ENCODE data around the gene PLK2.

Gene PLK2

DNA sequence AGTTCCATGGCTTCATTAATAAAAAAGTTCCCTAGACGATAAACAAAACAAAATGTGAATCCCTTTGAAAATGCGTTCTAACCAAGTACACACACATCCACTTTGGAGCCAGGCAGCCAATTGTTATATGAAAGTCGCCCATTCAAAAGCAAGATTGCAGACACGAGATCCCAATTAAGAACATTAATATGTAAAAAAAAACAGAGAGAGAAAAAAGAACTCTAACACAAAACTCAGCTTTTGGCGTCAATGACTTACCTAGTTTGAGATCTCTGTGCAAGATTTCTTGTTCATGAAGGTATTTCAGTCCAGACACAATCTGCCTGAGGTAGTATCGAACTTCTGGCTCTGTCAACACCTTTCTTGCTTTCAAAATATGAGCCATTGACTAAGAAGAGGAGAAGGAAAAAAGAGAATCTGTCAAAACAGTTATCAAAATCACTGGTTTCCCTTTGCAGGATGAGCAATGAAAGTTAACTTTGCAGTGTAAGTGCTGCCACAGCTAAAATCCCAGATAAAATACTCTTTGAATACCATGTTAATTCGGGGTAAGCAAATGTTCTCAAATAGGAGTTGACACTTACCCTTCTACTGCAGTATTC, 1.6 kb downstream of the PLK2 start:
- DNase-seq, result no peak
- no peak for ATAC-seq
- Mint-ChIP-seq H3K27me3 (peaks cover 19% of the 10 kb centered on the region), H3K9me3 (no peaks in the 10 kb centered on the region), H3K4me1 (peaks cover 17% of the 10 kb centered on the region), H3K27ac (no peak overlapping the region), H3K4me3 (no peak overlapping the region)

DNA sequence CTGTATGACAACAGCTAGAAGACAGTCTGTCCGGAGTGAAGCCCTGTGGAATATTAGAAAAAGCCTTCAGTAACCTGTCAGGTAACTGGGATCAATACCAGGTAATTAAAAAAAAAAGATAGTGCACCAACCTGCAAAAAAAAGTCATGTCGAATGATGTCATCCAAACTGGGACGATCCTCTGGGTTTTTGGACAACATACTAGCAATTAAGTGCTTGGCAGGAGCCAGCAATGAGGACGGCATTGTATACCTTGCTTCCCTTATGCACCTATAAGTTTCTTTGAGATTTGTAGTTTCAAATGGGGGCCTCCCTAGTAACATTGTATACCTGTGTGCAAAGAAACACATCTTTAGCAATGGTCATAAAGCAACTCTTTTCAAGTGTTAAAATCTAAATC, 2.8 kb downstream of the PLK2 start:
- peaks cover 19% of the 10 kb centered on the region for H3K27me3 Mint-ChIP-seq
- H3K4me3 Mint-ChIP-seq, result no peak overlapping the region
- no peak overlapping the region for H3K27ac Mint-ChIP-seq
- DNase-seq (no peak), ATAC-seq (no peak)
- peaks cover 17% of the 10 kb centered on the region for H3K4me1 Mint-ChIP-seq
- H3K9me3 Mint-ChIP-seq, result no peaks in the 10 kb centered on the region

DNA sequence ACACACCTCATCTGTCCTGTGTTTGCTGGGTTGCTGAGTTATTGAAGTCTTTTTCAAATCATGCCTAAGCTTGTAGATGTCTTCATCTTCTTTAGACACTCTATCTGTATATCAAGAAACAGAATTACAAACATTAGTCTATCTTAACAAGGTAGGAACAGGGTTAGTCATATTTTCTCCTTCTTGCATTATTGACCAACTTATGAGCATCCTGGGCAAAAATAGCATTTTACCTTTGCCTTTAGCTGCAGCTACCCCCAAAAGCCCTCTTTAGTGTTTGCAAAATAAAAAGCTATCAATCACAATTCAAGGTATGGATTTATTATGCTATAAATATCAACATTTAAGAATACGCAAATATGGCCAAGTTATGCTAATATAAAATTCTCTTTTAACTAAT, 3.4 kb downstream of the PLK2 start:
- H3K27me3 Mint-ChIP-seq, result peaks cover 19% of the 10 kb centered on the region
- H3K27ac Mint-ChIP-seq, result no peak overlapping the region
- no peak for ATAC-seq
- H3K4me1 Mint-ChIP-seq, result peaks cover 17% of the 10 kb centered on the region
- DNase-seq, result no peak
- H3K9me3 Mint-ChIP-seq, result no peaks in the 10 kb centered on the region
- no peak overlapping the region for H3K4me3 Mint-ChIP-seq

DNA sequence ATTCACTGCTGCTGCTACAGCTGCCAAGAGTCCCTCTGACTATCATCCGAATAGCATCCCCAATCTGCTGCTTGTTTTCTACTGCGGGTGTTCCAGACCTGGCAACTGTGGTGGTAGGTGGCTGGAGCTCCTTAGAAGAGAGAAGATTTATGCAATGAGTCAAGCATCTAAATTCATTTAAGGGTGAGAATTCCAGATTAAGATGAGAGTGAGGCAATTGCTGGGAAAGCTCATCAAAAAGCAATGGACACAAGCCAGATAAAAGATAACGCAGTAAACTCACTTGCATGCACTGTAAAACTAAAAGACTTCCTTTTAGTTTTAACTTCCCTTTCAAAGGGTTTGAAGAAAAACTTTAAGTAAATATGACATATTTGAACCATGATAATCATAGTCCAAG, 3.9 kb downstream of the PLK2 start:
- ATAC-seq (no peak), DNase-seq (no peak)
- H3K9me3 Mint-ChIP-seq, result no peaks in the 10 kb centered on the region
- peaks cover 13% of the 10 kb centered on the region for H3K4me1 Mint-ChIP-seq
- H3K27ac Mint-ChIP-seq, result no peak overlapping the region
- peaks cover 19% of the 10 kb centered on the region for H3K27me3 Mint-ChIP-seq
- no peak overlapping the region for H3K4me3 Mint-ChIP-seq

DNA sequence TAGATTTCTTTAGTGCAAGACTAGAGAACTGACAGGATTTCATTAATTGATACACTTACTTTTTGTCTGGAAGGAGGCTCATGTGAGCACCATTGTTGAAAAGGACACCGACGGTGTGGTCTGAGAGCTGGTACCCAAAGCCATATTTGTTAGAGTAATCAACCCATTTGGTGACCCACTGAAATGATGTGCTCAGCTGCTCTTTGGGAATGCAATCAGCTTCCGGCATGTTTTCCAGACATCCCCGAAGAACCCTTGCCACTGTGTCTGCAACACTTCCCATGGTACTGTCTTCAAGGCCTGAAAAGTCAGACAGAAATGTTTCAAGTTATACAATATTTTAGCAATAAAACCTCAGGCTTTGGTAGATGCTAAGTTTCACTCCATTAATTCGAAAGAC, 4.4 kb downstream of the PLK2 start:
- Mint-ChIP-seq H3K27ac (no peak overlapping the region), H3K9me3 (no peaks in the 10 kb centered on the region), H3K4me3 (no peak overlapping the region), H3K27me3 (peaks cover 19% of the 10 kb centered on the region), H3K4me1 (peaks cover 9% of the 10 kb centered on the region)
- no peak for ATAC-seq
- no peak for DNase-seq

DNA sequence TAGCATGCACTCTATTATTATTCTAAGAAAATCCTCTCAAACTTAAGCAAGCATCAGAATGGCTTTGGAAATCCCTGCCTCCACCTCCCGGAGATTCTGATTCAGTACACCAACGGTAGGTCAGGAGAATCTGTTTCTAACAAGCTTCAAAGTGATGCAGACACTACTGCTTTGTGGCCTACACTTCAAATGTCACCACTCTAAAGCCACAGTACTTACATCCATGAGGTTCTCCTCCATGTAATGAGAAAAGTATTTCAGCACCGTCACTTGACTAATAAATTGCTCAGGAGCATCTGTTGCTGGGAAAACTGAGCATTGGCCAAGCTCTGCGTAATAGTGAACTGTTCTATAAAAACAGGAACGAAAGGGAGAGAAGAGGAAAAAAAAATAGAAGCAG, 4.8 kb downstream of the PLK2 start:
- H3K4me1 Mint-ChIP-seq, result peaks cover 9% of the 10 kb centered on the region
- no peak overlapping the region for H3K4me3 Mint-ChIP-seq
- H3K27ac Mint-ChIP-seq, result no peak overlapping the region
- H3K9me3 Mint-ChIP-seq, result no peaks in the 10 kb centered on the region
- ATAC-seq (no peak), DNase-seq (no peak)
- peaks cover 19% of the 10 kb centered on the region for H3K27me3 Mint-ChIP-seq

DNA sequence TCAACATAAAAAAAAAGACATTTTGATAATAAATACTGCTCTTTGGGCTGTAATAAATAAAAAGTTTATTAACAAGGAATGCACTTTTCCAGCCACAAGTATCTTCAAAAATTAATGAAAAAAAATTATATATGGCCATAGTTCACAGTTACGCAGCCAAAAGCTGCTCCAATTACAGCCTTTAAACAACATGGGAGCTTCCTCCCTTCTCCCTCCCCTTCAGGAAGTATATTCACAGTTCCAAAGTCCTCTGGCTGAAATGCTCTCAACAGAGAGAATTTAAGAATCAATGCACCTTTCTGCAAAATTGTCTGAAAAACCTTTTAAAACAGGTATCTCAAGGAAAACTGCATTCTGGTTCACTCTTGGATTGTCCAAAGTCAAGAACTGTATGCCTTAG, 5.9 kb downstream of the PLK2 start:
- DNase-seq (no peak), ATAC-seq (no peak)
- no peak overlapping the region for H3K27ac Mint-ChIP-seq
- no peak overlapping the region for H3K4me3 Mint-ChIP-seq
- peaks cover 11% of the 10 kb centered on the region for H3K27me3 Mint-ChIP-seq
- H3K9me3 Mint-ChIP-seq, result no peaks in the 10 kb centered on the region
- peaks cover 5% of the 10 kb centered on the region for H3K4me1 Mint-ChIP-seq

DNA sequence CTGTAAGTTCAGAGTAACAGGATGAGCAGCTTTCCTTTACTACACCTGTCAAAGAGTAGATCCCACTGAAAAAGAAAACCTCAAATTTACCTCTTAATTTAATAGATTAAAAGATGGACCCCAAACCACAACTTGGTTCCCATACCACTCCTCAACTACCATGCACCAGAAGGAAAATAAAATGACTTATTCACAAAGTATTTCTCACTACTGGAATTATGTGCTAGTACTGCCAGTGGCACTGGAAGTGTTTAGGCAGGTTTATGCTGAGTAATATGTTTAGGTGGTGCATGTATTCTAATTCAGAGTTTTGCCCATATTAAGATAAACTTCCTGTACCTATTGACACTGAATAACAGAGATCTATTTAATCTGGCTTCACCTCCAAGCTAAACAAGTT, 6.6 kb downstream of the PLK2 start:
- no peaks in the 10 kb centered on the region for H3K9me3 Mint-ChIP-seq
- DNase-seq (no peak), ATAC-seq (no peak)
- no peaks in the 10 kb centered on the region for H3K4me1 Mint-ChIP-seq
- no peak overlapping the region for H3K4me3 Mint-ChIP-seq
- H3K27me3 Mint-ChIP-seq, result peaks cover 4% of the 10 kb centered on the region
- no peak overlapping the region for H3K27ac Mint-ChIP-seq

DNA sequence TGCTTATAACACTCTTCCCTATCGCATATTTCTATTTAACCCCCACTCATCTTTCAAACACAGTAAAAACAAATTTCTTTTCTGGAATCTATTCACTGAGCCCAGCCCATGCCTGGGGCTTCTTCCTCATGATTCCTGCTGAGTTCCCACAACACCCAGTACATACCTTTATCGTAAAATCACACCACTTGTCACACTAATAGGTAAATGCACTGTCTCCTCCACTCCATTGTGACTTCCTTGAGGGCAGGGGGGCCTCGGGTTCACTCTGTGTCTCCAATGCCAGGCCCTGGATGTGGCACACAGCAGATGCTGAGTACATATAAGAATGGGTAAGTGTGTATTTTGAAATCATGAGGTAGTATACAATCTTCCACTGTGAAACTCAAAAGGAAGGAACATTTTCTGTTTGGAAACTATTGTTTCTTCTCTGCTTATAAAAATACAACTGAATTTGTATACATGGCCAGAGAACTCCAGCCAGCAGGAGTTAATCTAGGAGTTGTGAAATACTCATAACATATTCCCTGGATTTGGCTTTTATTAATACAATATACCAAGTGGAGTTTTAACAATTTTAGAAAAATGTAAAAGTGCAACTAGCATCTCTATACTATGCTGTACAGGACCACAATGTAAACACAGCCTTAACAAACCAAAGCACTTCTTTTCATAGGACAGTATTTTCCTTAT, 7.2 kb downstream of the PLK2 start:
- DNase-seq (no peak), ATAC-seq (no peak)
- Mint-ChIP-seq H3K4me3 (no peak overlapping the region), H3K9me3 (no peaks in the 10 kb centered on the region), H3K4me1 (no peaks in the 10 kb centered on the region), H3K27me3 (no peaks in the 10 kb centered on the region), H3K27ac (no peak overlapping the region)

DNA sequence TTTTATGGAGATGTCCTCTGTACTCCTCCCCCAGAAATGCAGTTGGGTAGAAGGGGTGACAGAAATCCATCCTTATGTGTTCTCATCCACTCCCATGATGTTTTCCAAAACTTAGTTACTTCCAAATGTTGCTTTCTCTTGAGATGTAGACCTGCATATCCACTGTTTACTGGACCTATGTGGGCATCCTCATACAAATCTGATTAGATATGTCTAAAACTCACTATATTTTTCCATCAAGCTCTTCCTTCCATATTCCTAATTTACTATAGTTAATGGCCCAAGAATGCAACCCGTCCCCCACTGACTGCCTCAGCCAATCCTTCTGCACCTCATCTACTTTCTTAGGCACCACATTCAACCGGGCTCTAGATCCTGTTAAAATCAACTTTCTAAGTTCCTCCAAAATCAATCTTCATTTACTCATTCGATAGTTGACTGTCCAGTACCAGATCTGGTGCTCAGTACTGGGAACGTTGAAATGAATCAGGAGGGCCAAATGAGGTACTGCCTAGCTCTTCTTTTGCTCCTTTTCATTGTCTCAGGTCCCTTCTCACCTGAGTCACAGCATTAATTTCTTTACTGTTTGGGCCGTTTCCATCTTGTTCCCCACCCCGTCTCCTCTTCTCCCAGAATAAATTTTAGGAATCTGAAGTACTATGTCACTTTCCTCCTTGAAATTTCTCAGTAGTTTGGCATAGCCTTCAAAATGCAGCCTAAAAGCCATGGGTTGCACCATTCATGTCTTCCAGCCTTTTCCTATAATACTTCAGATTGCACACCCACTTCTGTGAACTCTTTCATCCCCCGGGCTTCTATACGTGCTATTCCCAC, 7.9 kb downstream of the PLK2 start:
- Mint-ChIP-seq H3K4me3 (no peak overlapping the region), H3K4me1 (no peaks in the 10 kb centered on the region), H3K9me3 (no peaks in the 10 kb centered on the region), H3K27ac (no peak overlapping the region), H3K27me3 (peaks cover 3% of the 10 kb centered on the region)
- no peak for DNase-seq
- no peak for ATAC-seq

DNA sequence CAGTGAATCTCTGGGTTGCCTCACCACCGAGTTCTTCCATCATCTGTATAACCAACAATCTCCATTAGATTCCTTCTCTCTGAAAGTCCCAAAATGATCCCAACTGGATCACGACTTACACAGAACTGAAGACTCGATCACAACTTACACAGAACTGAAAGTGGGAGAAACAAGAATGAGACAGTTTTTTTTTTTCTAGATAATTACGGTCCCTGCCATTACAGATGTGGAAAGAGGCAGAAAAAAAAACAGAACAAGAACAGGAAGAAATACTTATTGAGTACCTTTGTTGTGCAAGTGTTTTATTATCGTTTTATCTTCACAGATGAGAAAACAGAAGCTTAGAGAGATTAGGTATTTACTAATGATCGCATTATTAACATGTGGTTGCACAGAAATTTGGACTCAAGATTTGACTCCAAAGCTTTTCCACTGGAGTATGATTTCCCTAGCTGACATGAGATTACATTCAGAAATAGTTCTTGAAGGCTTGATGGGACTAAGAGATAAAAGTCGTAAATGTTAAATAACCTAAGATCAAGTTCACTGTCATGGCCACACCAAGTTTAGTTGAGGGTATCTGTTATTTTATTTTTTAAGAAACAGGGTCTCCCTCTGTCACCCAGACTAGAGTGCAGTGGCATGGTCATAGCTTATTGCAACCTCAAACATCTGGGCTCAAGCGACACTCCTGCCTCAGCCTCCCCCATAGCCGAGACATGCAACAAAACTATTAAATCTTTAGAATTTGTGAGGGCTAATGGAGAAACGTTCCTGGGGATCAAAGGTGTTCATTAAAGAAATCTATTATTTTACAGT, 8.9 kb downstream of the PLK2 start:
- no peaks in the 10 kb centered on the region for H3K9me3 Mint-ChIP-seq
- no peaks in the 10 kb centered on the region for H3K4me1 Mint-ChIP-seq
- peaks cover 12% of the 10 kb centered on the region for H3K27me3 Mint-ChIP-seq
- ATAC-seq (no peak), DNase-seq (no peak)
- H3K4me3 Mint-ChIP-seq, result no peak overlapping the region
- no peak overlapping the region for H3K27ac Mint-ChIP-seq

DNA sequence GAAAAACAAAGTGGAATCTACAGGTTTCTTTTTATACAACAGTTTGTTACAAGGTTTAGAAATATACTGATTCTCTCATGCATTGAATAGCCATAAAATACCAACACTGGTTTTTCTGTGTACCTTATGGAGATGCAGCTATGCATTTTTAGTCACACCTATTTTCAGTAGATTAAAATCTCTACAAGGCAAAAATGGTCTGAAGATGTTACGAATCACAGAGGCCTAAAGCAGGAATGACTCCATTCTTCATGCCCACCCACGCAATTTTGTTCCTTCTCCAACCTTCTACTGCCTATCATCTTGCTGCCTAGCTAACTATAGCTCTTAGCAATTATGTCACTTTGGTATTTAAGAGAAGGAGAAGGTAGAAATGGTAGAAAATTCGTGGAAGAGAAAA, 9.9 kb downstream of the PLK2 start:
- Mint-ChIP-seq H3K4me1 (no peaks in the 10 kb centered on the region), H3K27me3 (peaks cover 12% of the 10 kb centered on the region), H3K27ac (no peak overlapping the region), H3K4me3 (no peak overlapping the region), H3K9me3 (no peaks in the 10 kb centered on the region)
- ATAC-seq (no peak), DNase-seq (no peak)

DNA sequence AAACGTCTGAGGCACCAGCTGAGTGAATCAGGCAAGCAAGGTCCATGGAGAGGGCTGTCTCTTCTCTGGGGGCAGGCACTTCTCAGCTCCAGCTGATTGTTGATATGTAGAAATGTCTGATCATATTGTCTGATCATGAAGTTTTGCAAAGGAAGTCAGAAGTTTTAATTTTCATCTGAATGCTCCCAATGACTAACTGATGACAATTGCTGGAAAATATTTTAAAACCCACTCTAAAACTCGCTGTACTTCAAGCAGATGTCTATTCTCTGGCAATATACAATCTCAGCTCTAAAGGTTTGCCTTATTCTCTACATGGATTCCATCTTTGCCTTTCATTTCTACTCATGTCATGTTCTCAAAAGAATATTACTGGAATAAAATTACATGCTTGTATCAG, 12.7 kb downstream of the PLK2 start:
- ATAC-seq, result no peak

DNA sequence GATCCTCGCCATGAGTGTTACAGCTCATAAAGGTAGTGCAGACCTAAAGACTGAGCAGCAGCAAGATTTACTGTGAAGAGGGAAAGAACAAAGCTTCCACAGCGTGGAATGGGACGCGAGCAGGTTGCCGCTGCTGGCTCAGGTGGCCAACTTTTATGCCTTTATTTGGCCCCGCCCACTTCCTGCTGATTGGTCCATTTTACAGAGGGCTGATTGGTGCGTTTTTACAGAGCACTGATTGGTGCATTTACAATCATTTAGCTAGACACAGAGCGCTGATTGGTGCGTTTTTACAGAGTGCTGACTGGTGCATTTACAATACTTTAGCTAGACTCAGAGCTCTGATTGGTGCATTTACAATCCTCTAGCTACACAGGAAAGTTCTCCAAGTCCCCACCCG, 13.9 kb downstream of the PLK2 start:
- ATAC-seq (no peak), DNase-seq (no peak)
- no peak overlapping the region for H3K4me3 Mint-ChIP-seq
- H3K27ac Mint-ChIP-seq, result no peak overlapping the region
- H3K27me3 Mint-ChIP-seq, result peaks cover 12% of the 10 kb centered on the region
- no peaks in the 10 kb centered on the region for H3K4me1 Mint-ChIP-seq
- no peaks in the 10 kb centered on the region for H3K9me3 Mint-ChIP-seq

More for the DNA sequence above, 12.7 kb downstream of the PLK2 start:
- H3K9me3 Mint-ChIP-seq, result no peaks in the 10 kb centered on the region
- H3K27me3 Mint-ChIP-seq, result peaks cover 12% of the 10 kb centered on the region
- no peaks in the 10 kb centered on the region for H3K4me1 Mint-ChIP-seq
- DNase-seq, result no peak
- no peak overlapping the region for H3K27ac Mint-ChIP-seq
- no peak overlapping the region for H3K4me3 Mint-ChIP-seq

DNA sequence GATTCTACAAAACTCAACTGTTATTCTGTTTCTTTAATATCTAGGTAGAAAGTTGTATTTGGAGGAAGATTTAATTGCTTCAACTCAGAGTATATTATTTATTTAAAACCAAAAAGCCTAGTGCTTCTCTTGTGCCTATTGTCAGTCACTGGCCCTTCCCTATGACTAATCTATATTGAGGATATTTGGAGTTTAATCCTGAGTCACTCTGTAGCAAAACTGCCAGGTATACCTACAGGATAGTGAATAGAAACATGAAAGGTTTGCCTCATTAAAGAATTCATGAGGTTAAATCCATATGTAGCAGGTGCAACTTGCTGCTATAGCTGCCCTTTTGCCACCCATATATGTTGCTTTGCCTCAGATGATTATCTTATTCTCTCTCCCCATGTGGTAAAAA, 15.1 kb downstream of the PLK2 start:
- ATAC-seq (no peak), DNase-seq (no peak)
- Mint-ChIP-seq H3K9me3 (no peaks in the 10 kb centered on the region), H3K27me3 (peaks cover 12% of the 10 kb centered on the region), H3K4me1 (no peaks in the 10 kb centered on the region), H3K27ac (no peak overlapping the region), H3K4me3 (no peak overlapping the region)

Measured in stimulated activated naive CD8-positive, alpha-beta T cell treated with anti-CD3 and anti-CD28 coated beads, Interleukin-15, amount 100 ng/mL, for 72 hours (primary cell).